GM10248 (cell line): ENCODE data around the gene ARID5B.

ENCODE experiments used
- CTCF ChIA-PET: fragments of 300-600 bp; sonication (Branson Sonifier 250); formaldehyde crosslinking; extraction: SDS; loops from one replicate; lab custom pipeline; 2021; ENCODE audit warnings: antibody characterized with exemption; lab: Yijun Ruan, JAX
- POLR2A ChIA-PET: fragments of 350-650 bp; sonication (Branson Sonifier 250); formaldehyde crosslinking; extraction: SDS; loops from one replicate; lab custom pipeline; 2020; ENCODE audit warnings: antibody characterized with exemption; lab: Yijun Ruan, JAX
- DNase-seq: peaks from one replicate; pipeline ENCODE4 v3.0.0; 2012; ENCODE audit errors: extremely low spot score
- CTCF ChIP-seq: IDR thresholded peaks from 2 replicates; pipeline ENCODE4 v1.5.1; 2012; ENCODE audit warnings: mild to moderate bottlenecking, low read depth; ENCODE audit errors: extremely low read depth, missing control alignments, control extremely low read depth

Gene ARID5B

GRCh38 chr10:62082729-62083411, 181.4 kb downstream of the ARID5B start:
- no peak for DNase-seq
- CTCF ChIA-PET: interaction anchor here (1.0 to 1.2 kb wide), 2 partner anchors 10 to 29 kb away, joined by 3 read pairs; no protein-coding TSS in a partner anchor
- no peak for TF ChIP-seq CTCF
- POLR2A ChIA-PET: interaction anchor here (0.7 kb wide), 1 partner anchor 161 kb away, joined by 4 read pairs; no protein-coding TSS in a partner anchor

GRCh38 chr10:62083412-62084267, 182.1 kb downstream of the ARID5B start:
- no peak for DNase-seq
- POLR2A ChIA-PET: interaction anchor here (0.7 kb wide), 1 partner anchor 160 kb away, joined by 4 read pairs; no protein-coding TSS in a partner anchor
- no peak for TF ChIP-seq CTCF
- CTCF ChIA-PET: interaction anchor here (1.2 kb wide), 1 partner anchor 29 kb away, joined by 3 read pairs; no protein-coding TSS in a partner anchor

- CTCF ChIA-PET: interaction anchor here (1.0 to 1.4 kb wide), 4 partner anchors 44 to 185 kb away, joined by 3 read pairs; no protein-coding TSS in a partner anchor
- no peak for DNase-seq
- TF ChIP-seq CTCF: no peak
- POLR2A ChIA-PET: no interaction called here
Observed at GRCh38 chr10:62084451-62084850, 183.0 kb downstream of the ARID5B start.

GRCh38 chr10:62085404-62085803, 183.9 kb downstream of the ARID5B start:
- no peak for TF ChIP-seq CTCF
- ChIA-PET POLR2A (no interaction called here), CTCF (interaction anchor here (1.1 to 1.4 kb wide), 3 partner anchors 45 to 185 kb away, joined by 3 read pairs; no protein-coding TSS in a partner anchor)
- DNase-seq: no peak

- no peak for TF ChIP-seq CTCF
- POLR2A ChIA-PET: no interaction called here
- CTCF ChIA-PET: interaction anchor here (1.1 to 1.4 kb wide), 2 partner anchors 46 to 159 kb away, joined by 3 read pairs; no protein-coding TSS in a partner anchor
- no peak for DNase-seq
Observed at GRCh38 chr10:62085821-62086220, 184.3 kb downstream of the ARID5B start.

- ChIA-PET POLR2A (interaction anchor here (0.7 kb wide), 1 partner anchor 10 kb away, joined by 4 read pairs; no protein-coding TSS in a partner anchor), CTCF (interaction anchor here (1.3 kb wide), 1 partner anchor 13 kb away, joined by 4 read pairs; no protein-coding TSS in a partner anchor)
- no peak for TF ChIP-seq CTCF
- DNase-seq: no peak
Observed at GRCh38 chr10:62087329-62087728, 185.8 kb downstream of the ARID5B start.
